ENCODE data around the gene KRT17. TPM values are rescaled to one million over a fixed set of nuclear protein-coding genes. Genes with fewer than 3 reads are reported as not detected.
"Not testable (repeated sequence)": the region's sequence is repeated elsewhere in the genome, so short reads cannot be mapped to it uniquely, and the experiment has no call there.

Gene KRT17
- total RNA-seq, 1 donor from 2014 or later = 223 TPM

DNA sequence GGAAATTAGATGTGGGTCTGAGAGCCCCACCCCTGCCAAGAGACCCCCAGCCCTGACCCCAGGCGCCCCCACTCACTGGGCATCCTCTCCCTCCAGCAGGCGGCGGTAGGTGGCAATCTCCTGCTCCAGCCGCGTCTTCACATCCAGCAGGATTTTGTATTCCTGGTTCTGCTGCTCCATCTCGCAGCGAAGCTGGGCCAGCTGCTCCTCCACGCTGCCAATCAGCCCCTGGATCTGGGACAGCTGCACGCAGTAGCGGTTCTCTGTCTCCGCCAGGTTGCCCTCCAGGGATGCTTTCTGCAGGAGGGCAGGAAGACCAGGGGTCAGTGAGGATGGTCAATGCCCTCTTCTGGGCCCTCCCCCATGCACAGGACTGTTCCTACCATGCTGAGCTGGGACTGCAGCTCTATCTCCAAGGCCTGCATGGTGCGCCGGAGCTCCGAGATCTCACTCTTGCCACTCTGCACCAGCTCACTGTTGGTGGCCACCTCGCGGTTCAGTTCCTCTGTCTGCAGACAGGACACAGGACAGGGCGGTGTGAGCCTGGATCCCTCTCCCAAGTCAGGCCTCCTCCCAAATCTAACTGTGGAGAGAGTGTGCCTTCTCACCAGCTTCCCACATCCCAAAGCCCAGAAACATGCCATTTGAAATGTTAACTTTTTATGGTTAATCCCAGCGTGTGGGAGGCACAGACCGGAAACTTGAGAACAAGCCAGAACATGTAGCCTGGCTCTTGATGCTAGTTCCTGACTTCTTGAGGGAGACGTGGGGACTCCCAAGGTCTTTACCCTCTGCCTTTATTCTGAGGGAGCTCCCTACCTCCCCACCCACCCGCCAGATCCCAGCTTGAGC, 3.6 kb downstream of the KRT17 start:
- no peak for DNase-seq (ENCODE audit: low spot score)

DNA sequence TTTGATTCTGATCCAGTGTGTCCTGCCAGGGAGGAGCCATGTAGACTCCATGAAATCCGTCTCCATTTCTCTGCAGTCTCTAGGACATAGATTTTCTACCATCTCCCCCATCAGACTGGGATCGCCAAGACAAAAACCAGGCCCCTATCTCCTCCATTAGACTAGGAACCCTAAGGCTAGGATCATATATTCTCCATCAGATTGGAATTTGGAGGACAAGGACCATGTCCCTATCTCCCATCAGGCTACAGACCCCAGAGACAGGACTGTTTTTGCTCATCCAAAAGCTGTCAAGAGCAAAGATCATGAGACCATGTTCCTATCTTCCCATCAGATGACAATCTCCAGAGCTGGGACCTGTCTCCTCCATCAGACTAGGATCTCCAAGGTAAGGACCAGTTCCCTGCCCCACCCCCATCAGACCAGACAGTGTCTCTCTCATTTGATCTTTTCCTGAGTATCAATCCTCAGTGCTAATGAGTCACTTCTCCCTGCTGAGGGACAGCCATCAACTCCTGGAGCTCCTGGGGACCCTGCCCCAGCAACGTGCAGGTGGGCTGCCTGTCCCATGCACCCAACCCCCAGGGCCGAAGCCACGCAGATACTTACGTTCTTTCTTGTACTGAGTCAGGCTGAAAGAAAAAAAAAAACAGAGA, 4.3 kb downstream of the KRT17 start:
- DNase-seq (ENCODE audit: low spot score) = not testable (repeated sequence)

DNA sequence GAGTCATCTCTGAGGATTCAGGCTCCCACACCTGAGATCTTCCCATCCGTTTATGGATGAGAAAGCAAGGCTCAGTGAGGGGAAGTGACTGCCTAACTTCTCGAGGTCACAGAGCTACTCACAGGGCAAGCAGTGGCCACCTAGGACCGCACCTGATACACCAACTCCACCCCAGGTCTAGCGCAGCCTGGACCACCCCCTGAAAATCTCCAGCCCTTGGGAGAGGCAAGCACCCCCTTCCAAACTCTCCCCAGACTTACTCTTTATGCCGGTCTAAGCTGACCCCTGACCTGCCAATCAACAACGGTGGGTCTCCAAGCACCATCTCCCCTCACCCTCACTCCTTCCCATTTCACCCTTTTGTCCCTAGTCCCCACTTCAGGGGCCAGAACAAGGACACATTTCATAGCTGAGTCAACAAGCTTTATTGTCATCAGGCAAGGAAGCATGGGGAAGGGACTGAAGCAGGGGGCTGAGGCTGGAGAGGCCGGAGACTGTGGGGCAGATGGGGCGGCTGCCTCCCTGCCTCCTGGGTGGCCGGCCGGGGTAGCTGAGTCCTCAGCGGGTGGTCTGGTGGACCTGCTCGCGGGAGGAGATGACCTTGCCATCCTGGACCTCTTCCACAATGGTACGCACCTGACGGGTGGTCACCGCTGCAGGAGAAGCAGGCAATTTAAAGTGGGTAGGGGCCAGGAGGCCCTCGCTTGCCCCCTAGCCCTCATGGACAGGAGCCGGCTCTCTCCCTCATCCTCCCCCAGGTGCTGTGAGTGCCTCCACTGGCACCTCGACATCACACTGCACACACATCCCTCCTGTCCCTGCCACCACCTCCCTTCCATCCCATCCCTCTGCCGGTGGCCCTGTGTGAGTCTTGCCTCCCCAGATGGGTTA, 5.1 kb downstream of the KRT17 start:
- DNase-seq (ENCODE audit: low spot score) = no peak

DNA sequence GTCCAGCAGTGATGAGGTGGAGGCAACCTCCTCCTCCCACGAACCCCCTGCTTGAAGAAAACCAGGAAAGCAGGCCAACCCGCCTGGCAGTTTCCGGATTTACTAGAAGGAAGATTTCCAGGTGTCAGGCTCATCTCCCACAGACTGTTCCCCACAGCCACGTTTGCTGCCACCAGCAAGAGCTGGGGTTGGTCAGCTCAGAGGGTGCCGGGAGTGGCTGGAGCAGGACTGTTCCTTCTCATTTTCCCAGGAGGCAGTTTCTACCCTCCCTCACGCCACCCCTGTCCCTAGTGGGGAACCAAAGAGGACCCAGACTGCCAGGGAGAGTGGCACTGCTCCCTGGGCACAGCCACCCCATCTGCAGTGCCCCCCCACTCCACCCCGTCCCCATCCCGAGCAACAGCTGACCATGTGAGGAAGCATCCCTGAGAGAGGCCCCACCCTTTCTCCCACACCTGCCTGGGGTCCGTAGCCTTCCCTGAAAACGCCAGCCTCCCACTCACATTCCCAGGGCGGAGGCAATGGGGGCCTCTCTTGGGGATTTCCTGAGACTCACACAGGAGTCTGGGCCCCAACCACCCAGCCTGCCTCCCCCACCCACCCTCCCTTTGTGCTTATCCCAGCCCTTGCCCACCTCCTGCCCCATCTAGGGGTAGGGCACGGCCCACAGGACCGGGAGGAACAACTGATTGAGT, 5.9 kb downstream of the KRT17 start:
- no peak for DNase-seq (ENCODE audit: low spot score)

DNA sequence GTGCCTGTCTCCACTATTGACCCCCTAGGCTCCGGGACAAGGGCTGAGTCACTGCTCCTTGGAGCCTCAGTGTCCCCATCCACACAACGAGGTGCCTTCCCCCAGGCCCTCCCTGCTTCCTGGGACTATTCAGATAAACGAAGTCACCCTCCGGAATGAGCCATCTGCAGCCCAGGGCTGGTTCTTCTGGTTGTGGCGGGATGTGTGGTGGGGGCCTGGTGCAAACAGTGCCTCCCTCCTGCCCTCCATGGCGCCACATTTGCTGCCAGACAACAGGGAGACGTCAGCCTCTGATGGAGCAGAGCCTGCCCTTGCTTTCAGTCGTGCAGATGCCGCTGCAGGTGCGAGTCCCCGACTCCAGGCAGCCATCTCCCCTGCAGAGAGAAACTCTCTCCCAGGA, 6.7 kb downstream of the KRT17 start:
- DNase-seq (ENCODE audit: low spot score) = no peak

DNA sequence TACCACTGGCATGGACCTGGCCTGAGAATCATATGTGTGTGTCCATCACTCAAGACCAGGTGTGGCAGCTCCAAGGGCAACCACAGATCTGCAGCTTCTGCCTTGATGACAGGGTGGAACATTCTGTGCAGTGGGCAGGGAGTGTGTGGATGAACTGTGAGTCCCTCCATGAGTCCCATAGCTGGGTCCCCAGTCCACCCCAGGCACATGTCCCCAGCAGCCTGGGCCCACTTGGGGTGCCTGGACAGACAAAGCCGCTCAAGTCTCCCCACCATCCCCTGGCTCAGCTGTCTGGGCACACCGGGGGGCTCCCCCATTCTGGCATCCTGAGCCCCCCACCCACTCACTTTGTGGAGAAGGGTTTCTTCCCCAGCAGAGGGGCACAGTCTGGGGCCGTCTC, 7.2 kb downstream of the KRT17 start:
- DNase-seq (ENCODE audit: low spot score) = no peak

DNA sequence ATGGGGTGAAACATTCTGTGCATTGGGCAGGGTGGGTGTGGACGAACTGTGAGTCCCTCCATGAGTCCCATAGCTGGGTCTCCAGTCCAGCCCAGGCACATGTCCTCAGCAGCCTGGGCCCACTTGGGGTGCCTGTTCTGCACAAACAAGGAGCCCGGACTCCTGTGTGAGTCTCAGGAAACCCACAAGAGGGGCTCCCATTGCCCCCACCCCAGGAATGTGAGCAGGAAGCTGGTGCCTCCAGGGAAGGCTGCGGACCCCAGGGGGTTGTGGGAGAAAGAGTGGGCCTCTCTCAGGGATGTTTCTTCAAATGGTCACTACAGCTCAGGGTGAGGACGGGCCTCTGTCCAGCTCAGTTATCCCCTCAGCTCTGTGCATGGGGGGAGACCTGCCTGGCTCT, 7.9 kb downstream of the KRT17 start:
- not testable (repeated sequence) for DNase-seq (ENCODE audit: low spot score)

DNA sequence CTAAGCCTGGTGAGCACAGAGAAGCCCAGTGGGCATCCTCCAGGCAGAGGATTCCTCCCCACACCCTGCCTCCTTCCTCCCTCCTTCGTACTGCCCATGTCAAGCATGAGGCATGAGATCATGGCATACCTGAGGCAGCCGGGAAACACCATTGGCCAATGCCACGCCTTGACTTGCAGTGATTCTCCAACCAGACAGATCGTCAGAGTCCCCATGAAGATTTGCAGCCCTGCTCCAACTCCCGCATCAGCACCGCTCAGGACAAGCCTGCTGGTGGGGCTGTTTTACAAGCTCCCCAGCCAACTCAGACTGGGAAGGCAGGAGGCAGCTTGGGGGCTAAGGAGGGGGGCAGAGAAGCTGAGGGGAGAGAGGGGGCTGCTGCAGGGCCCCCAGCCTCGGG, 8.9 kb downstream of the KRT17 start:
- no peak for DNase-seq (ENCODE audit: low spot score)

DNA sequence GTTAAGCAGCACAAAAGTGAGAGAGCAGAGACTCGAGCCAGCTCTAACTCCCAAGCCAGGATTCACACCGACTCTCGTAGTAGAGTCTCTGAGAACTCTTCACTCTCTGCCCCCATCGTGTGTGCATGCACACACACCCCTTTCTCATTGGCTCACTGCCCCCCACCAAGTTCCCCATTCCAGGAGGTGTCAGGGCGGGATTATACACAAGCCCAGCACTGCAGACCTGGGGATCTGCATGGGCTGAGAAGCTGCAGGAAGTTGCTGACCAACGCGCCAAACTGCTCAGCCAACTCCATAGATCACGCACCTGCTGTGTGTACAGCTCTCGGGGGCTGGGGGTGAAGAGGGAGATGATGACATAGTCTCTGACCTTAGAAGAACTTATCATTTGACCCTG, 9.6 kb downstream of the KRT17 start:
- not testable (repeated sequence) for DNase-seq (ENCODE audit: low spot score)

DNA sequence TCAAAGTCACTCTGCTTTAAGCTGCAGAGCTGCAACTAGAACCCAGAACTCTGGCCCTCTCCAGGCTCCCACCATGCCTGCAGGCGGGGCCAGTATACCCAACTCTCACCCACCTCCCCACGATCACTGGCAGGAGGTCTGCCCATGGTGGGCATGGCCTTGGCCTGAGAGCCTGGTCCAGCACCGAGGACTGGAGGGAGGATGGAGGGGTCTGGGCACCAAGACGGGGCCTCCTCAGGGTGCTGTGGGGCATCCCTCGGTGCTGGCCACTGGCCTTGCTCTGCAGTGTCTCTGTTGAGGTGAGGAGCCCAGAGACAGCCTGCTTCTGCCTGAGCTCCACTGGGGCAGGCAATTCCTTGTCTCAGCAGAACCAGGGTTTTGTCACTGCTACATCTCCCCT, 10.3 kb downstream of the KRT17 start:
- DNase-seq (ENCODE audit: low spot score) = no peak

DNA sequence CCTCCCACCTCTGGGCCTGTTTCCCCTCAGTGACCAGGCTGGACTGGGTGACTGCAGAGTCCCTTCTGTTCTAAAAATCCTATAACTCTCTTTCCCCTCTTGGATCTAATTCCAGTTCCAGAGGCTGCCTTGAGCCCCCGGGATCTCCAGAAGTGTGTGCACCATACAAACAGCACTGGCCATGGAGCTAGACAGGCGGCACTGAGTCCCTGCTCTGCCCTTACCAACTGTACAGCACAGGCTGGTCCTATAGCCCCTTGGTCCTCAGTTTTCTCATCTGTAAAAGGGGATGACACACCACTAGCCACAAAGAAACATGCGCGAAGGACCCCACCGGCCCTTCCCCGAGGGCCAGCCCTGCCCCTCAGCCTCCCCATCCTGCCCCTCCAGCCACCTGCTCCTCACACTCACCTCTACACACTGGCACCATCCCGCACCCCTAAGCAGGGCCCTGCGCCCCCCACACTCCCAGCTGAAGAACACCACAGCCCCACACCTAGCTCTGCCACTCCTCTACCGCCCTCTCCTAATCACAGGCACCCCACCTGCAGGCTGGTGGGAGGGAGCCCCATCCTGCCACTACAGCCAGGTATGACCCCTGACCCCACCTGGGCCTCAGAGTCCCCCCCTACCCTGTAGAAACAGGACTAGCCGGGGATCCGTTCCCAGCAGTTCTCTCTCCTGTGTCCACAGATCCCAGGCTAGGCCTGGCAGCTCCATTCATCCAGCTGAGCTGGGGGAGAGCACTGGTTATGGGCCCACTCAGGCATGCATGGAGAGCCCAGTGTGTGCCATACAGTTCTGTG, 10.9 kb downstream of the KRT17 start:
- DNase-seq (ENCODE audit: low spot score) = no peak

DNA sequence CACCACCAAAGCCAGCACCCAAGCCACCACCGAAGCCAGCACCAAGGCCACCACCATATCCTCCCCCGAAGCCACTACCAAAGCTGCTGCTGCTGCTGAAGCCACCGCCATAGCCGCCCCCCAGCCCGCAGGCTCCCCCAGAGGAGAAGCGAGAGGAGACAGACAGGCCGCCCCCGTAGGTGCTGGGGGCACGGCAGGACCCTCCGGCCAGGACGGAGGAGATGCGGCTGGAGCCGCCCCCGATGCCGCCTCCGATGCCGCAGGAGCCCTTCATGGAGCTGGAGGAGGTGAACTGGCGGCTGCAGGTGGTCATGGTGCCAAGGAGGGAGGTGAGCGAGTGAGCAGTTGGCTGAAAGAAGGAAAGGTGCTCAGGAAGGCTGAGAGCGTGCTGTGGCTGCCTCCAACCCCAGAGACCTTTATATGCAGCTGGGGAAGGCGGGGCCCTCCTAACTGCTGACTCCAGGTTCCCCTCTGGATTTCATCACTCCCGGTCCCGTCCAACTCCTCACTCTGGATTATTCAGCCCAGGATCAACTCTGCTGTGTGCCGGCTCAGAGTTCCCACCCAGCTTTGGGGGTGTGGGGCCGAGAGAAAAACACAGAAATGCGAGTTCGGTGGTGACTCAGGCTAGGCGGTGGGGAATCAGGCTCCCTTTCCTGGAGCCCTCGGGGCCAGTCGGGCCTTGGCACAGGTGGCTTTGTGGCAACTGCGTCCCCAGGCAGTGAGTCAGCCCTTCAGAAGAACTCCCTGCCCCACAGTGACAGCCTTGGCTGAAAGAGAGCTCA, 11.8 kb downstream of the KRT17 start, which contains the start of gene KRT16:
Gene KRT16 (minus strand): TSS at position 392 of the 785 bp plus-strand sequence. CDS start 79 bp downstream, at position 313.
- DNase-seq (ENCODE audit: low spot score) = peak; percentile 68

DNA sequence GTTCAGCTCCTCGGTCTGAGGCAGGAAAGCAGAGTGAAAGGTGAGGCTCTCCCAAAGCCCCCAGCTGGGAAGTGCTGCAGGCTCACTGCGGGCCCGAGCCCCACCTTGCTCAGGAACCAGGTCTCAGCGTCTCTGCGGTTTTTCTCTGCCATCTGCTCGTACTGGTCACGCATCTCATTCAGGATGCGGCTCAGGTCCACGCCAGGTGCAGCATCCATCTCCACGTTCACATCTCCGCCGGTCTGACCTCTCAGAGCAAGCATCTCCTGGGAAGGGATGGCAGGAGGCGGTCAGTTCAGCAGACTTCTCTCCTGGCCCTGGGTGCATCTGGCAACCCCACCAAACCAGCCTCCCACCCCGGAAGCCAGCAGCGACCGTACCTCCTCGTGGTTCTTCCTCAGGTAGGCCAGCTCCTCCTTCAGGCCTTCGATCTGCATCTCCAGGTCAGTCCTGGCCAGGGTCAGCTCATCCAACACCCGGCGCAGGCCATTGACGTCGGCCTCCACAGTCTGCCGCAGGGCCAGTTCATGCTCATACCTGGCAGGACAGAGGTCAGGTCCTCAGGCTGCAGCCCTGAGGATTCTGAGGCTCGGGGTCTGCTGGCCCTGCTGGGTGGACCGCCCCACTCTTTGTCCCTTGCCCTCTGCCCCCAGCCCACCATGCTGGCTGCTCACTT, 13.3 kb downstream of the KRT17 start:
- no peak for DNase-seq (ENCODE audit: low spot score)

DNA sequence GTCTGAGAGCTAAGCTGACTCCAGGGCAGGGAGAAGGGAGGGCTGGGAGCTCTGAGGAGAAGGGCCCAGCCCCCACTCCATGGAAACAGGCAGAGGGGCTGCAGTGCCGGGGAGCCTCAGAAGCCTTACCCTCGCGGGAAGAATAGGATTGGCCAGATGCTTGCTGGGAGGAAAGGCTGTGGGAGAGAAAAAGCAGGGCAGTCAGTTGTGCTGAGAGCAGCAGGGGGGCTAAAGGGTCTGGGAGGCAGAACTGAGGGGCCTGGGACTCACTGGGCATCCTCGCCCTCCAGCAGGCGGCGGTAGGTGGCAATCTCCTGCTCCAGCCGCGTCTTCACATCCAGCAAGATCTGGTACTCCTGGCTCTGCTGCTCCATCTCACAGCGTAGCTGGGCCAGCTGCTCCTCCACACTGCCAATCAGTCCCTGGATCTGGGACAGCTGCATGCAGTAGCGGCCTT, 14.3 kb downstream of the KRT17 start:
- DNase-seq (ENCODE audit: low spot score) = not testable (repeated sequence)

DNA sequence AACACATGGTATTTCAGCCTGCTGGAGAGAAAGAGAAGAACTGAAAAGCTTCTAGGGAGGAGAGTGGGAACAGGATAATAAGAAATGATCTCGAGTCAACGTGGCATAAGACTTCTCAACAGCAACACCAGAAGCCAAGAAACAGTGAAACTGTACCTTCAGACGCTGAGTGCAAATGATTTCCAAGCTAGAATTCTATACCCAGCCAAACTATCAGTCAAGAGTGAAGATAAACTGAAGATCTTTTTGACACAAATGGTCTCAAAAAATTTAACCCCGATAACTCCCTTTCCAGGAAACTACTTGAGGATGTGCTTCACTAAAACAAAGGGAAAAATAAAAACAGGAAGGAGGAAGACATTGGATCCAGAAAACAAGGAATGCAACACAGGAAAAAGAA, 17.4 kb downstream of the KRT17 start:
- DNase-seq (ENCODE audit: low spot score) = not testable (repeated sequence)

DNA sequence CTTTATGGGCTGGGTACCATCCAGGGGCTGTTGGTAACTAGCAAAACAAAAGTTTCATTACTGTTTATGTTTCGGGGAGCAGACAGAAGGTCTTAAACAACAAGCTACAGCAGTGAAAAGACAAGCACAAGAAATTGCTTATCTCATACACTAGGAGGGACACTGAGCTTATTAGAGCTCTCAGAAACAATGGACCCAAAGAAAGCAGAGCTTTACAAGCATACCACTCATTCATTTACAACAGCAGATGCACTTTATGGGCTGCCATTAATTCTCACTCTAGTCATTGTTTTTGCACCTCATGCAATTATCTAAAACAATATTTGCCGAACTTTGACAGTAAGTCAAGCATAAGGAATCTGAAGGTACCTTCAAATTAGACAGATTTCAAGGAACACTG, 21.9 kb downstream of the KRT17 start:
- DNase-seq (ENCODE audit: low spot score) = no peak

DNA sequence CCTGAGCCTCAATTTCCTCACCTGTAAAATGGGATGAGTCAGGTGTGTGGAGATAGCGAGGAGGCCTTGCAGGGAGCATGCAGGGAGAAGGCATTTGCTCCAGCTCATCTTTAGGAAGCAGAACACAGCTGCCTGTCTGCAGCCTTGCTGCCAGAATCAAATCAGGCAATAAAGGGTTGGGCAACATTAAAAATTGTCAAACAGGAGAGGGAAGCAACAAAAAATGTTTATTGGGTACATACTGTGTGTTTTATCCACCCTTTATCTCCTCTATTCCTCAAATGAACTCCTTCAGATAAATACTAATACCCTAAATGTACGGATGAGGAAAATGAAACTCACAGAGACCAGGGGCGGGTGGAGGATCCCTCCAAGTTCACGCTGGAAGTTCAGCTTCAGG, 24.1 kb downstream of the KRT17 start:
- no peak for DNase-seq (ENCODE audit: low spot score)

DNA sequence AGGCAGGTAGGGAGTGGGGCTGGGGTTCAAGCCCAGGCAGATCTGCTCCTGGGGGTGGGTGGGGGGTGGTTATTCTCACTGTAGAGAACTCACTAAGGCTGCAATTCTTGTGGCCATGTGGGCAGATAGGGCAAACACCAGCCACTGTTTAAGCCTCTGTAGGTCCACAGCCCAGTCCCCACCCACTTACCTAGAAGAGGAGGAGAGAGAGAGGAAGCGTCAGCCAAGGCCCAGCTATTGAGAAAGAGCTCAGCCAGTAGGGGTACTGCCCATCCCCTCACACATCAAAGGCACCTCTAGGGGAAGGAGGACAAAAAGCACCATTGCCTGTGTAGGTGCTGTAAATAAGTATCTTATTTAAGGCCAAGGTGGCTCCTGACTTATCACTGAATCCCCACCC, 24.7 kb downstream of the KRT17 start:
- no peak for DNase-seq (ENCODE audit: low spot score)

DNA sequence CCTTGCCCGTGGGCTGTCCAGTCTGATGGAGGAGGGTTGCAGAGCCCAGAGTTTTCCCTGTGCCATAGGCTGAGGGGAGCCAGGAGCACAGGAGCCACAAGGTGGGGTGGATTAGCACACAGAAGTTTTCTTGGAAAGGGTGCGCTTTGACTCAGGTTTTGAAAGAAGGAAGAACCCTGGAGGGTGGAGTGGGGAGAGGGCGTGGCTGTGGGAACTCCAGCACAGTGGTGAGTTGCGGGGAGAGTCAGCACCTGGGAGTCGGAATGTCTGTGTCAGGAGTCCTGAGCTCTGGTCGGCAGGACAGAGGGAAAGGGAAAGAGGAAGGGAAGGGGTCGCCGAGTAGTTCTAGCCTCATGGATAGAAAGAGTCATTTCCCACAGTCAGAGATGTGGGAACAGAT, 28.8 kb downstream of the KRT17 start:
- no peak for DNase-seq (ENCODE audit: low spot score)
